IMR-90 (cell line): ENCODE measurements around the gene SPTLC1. TPM values are rescaled to one million over a fixed set of nuclear protein-coding genes. Genes with fewer than 3 reads are reported as not detected.
A peak's percentile ranks its signal among the peaks of the same experiment; 100 is the strongest.

Experiments
- ATAC-seq: fragments of 200-7000 bp; cut with Tn5 transposase; 2 replicates; pipeline ENCODE4 v1.9.1; 2020; ENCODE audit warnings: low read depth, mild to moderate bottlenecking, moderate library complexity
- BruUV-seq: library from RNA; stranded (reverse); fragments of 400-500 nt; replicated peaks from 2 replicates; lab custom pipeline; 2021; lab: Mats Ljungman, UMichigan
- CTCF ChIA-PET: fragments of 300-600 bp; formaldehyde crosslinking; extraction: SDS; loops from one replicate; lab custom pipeline; 2021; ENCODE audit warnings: antibody characterized with exemption; lab: Yijun Ruan, JAX
- POLR2A ChIA-PET: fragments of 300-600 bp; sonication (Branson Sonifier 250); formaldehyde crosslinking; loops from one replicate; lab custom pipeline; 2022; ENCODE audit warnings: antibody characterized with exemption; ENCODE audit not compliant: unreplicated experiment; lab: Charles Lee
- DNase-seq: peaks from one replicate; pipeline ENCODE4 v3.0.0; 2013
- H2AFZ ChIP-seq: replicated peaks from 2 replicates; pipeline ENCODE3; 2013; ENCODE audit warnings: low read length, mild to moderate bottlenecking; ENCODE audit not compliant: poor library complexity
- H2AK5ac ChIP-seq: 2 replicates; pipeline ENCODE4 v1.6.1; 2013; ENCODE audit warnings: low read depth, low read length, inconsistent platforms
- H2AK9ac ChIP-seq: replicated peaks from 2 replicates; pipeline ENCODE3; 2013; ENCODE audit warnings: mild to moderate bottlenecking, low read depth, low read length, moderate library complexity; ENCODE audit not compliant: poor library complexity
- H2BK120ac ChIP-seq: 2 replicates; pipeline ENCODE4 v1.6.1; 2013; ENCODE audit warnings: low read depth, low read length, inconsistent platforms
- H2BK15ac ChIP-seq: 3 replicates; pipeline ENCODE4 v1.6.1; 2013; ENCODE audit warnings: low read depth, low read length, inconsistent platforms
- H2BK20ac ChIP-seq: 2 replicates; pipeline ENCODE4 v1.6.1; 2013; ENCODE audit warnings: low read depth, mild to moderate bottlenecking, inconsistent platforms, low read length, moderate library complexity
- H2BK5ac ChIP-seq: 2 replicates; pipeline ENCODE4 v1.6.1; 2013; ENCODE audit warnings: mild to moderate bottlenecking, low read depth, low read length, inconsistent platforms; ENCODE audit not compliant: poor library complexity, severe bottlenecking
- H3K14ac ChIP-seq: replicated peaks from 2 replicates; pipeline ENCODE4 v1.6.1; 2013; ENCODE audit warnings: low read depth, low read length, inconsistent platforms
- H3K18ac ChIP-seq: 2 replicates; pipeline ENCODE4 v1.6.1; 2013; ENCODE audit warnings: low read depth, low read length, control low read depth
- H3K23ac ChIP-seq: 2 replicates; pipeline ENCODE4 v1.6.1; 2013; ENCODE audit warnings: low read depth, low read length, inconsistent platforms
- H3K27ac ChIP-seq: 2 replicates; pipeline ENCODE4 v1.5.1; 2013; ENCODE audit warnings: mild to moderate bottlenecking, control low read depth, low read length; ENCODE audit not compliant: insufficient read depth
- H3K27me3 ChIP-seq: 2 replicates; pipeline ENCODE4 v1.6.1; 2013; ENCODE audit warnings: low read length; ENCODE audit not compliant: control insufficient read depth, insufficient read depth
- H3K36me3 ChIP-seq: 2 replicates; pipeline ENCODE4 v1.6.1; 2013; ENCODE audit warnings: low read length, mixed read lengths; ENCODE audit not compliant: control insufficient read depth, insufficient read depth
- H3K4ac ChIP-seq: 2 replicates; pipeline ENCODE4 v1.6.1; 2013; ENCODE audit warnings: low read depth, low read length, inconsistent platforms
- H3K4me1 ChIP-seq: 2 replicates; pipeline ENCODE4 v1.6.1; 2013; ENCODE audit warnings: low read length, mixed read lengths; ENCODE audit not compliant: control insufficient read depth, insufficient read depth
- H3K4me2 ChIP-seq: 2 replicates; pipeline ENCODE4 v1.6.1; 2013; ENCODE audit warnings: low read depth, mild to moderate bottlenecking, control low read depth, low read length, moderate library complexity
- H3K4me3 ChIP-seq: 2 replicates; pipeline ENCODE4 v1.5.1; 2013; ENCODE audit warnings: low read depth, mild to moderate bottlenecking, control low read depth, low read length, moderate library complexity; ENCODE audit not compliant: insufficient read depth
- H3K56ac ChIP-seq: 2 replicates; pipeline ENCODE4 v1.6.1; 2013; ENCODE audit warnings: low read length, inconsistent platforms; ENCODE audit not compliant: insufficient read depth; ENCODE audit errors: extremely low read depth
- H3K79me1 ChIP-seq, 2 experiments: 2 replicates each; pipeline ENCODE4 v1.6.1; 2013; ENCODE audit warnings: low read length in 2 of 2, inconsistent platforms in 1 of 2, low read depth in 1 of 2
- H3K9ac ChIP-seq: 2 replicates; pipeline ENCODE4 v1.6.1; 2013; ENCODE audit warnings: low read depth, low read length, control low read depth
- H3K9me1 ChIP-seq: 2 replicates; pipeline ENCODE4 v1.6.1; 2013; ENCODE audit warnings: low read length, inconsistent platforms; ENCODE audit not compliant: insufficient read depth
- H3K9me3 ChIP-seq: 2 replicates; pipeline ENCODE4 v1.6.1; 2013; ENCODE audit warnings: low read length; ENCODE audit not compliant: control insufficient read depth, insufficient read depth
- H4K20me1 ChIP-seq: 2 replicates; pipeline ENCODE4 v1.6.1; 2013; ENCODE audit warnings: low read length, inconsistent platforms; ENCODE audit not compliant: insufficient read depth
- H4K5ac ChIP-seq: 2 replicates; pipeline ENCODE4 v1.6.1; 2013; ENCODE audit warnings: mild to moderate bottlenecking, low read depth, low read length, control low read depth
- H4K8ac ChIP-seq, 2 experiments: 2 replicates each; pipeline ENCODE4 v1.6.1; 2013; ENCODE audit warnings: low read depth in 2 of 2, low read length in 2 of 2, control low read depth in 1 of 2, inconsistent platforms in 1 of 2
- H4K91ac ChIP-seq: 2 replicates; pipeline ENCODE4 v1.6.1; 2013; ENCODE audit warnings: low read depth, low read length, inconsistent platforms; ENCODE audit not compliant: insufficient read depth
- BHLHE40 ChIP-seq: fragments of 150-350 bp; IDR thresholded peaks from 2 replicates; pipeline ENCODE4 v1.6.1; 2016; ENCODE audit warnings: mild to moderate bottlenecking, low read depth, low read length
- CEBPB ChIP-seq: IDR thresholded peaks from 2 replicates; pipeline ENCODE4 v1.6.1; 2012; ENCODE audit warnings: low read depth, low read length, improper control_type of control experiment
- CHD1 ChIP-seq: IDR thresholded peaks from 2 replicates; pipeline ENCODE4 v1.6.1; 2012; ENCODE audit warnings: low read depth, low read length, improper control_type of control experiment
- CTCF ChIP-seq: conservative IDR thresholded peaks from 2 replicates; pipeline ENCODE4 v1.5.1; 2012; ENCODE audit warnings: mild to moderate bottlenecking, low read depth, low read length, improper control_type of control experiment
- FOS ChIP-seq: fragments of 150-350 bp; IDR thresholded peaks from 2 replicates; pipeline ENCODE4 v1.6.1; 2016; ENCODE audit warnings: low read depth, low read length
- MAFK ChIP-seq: IDR thresholded peaks from 2 replicates; pipeline ENCODE4 v1.6.1; 2012; ENCODE audit warnings: low read depth, low read length, improper control_type of control experiment
- MAZ ChIP-seq: IDR thresholded peaks from 2 replicates; pipeline ENCODE4 v1.6.1; 2012; ENCODE audit warnings: low read depth, mild to moderate bottlenecking, low read length, improper control_type of control experiment, moderate library complexity, borderline replicate concordance
- MXI1 ChIP-seq: IDR thresholded peaks from 2 replicates; pipeline ENCODE4 v1.6.1; 2012; ENCODE audit warnings: low read depth, mild to moderate bottlenecking, low read length, moderate library complexity, borderline replicate concordance
- NFE2L2 ChIP-seq: fragments of 150-350 bp; IDR thresholded peaks from 2 replicates; pipeline ENCODE4 v1.6.1; 2016; ENCODE audit warnings: low read depth, mild to moderate bottlenecking, low read length
- POLR2A ChIP-seq: IDR thresholded peaks from 2 replicates; pipeline ENCODE4 v1.6.1; 2012; ENCODE audit warnings: mild to moderate bottlenecking, low read depth, low read length
- RAD21 ChIP-seq: IDR thresholded peaks from 2 replicates; pipeline ENCODE4 v1.6.1; 2012; ENCODE audit warnings: low read length, improper control_type of control experiment
- RCOR1 ChIP-seq: IDR thresholded peaks from 2 replicates; pipeline ENCODE4 v1.6.1; 2012; ENCODE audit warnings: mild to moderate bottlenecking, low read length, improper control_type of control experiment; ENCODE audit not compliant: insufficient replicate concordance
- RFX5 ChIP-seq: IDR thresholded peaks from 2 replicates; pipeline ENCODE4 v1.8.0; 2012; ENCODE audit warnings: low read depth, mild to moderate bottlenecking, low read length, moderate library complexity
- SMC3 ChIP-seq: fragments of 150-350 bp; IDR thresholded peaks from 2 replicates; pipeline ENCODE4 v1.6.1; 2016; ENCODE audit warnings: low read depth, mild to moderate bottlenecking, antibody characterized with exemption, low read length, moderate library complexity
- whole genome bisulfite sequencing, 2 experiments: methylation state at CpG; one replicate each; pipeline versions ENCODE4 v1.1.5 to v1.1.7; 2013; ENCODE audit warnings: missing lambda C conversion rate in 2 of 2; ENCODE audit not compliant: insufficient read length in 1 of 2; ENCODE audit errors: extremely low coverage in 2 of 2; 5-methylcytosine and 5-hydroxymethylcytosine counted together
- dilution Hi-C: fragments of 300-500 bp; cut with HindIII; formaldehyde crosslinking; loops from one replicate; pipeline ENCODE4 v1.14.3; 2018; ENCODE audit warnings: low sequenced_read_pairs; ENCODE audit not compliant: unreplicated experiment
- in situ Hi-C: fragments of 300-500 bp; cut with MboI; formaldehyde crosslinking; loops from 3 replicates; pipeline ENCODE4 v1.14.3; 2019; ENCODE audit warnings: low sequenced_read_pairs, inconsistent platforms, mixed read lengths
- intact Hi-C: fragments of 100-400 bp; cut with micrococcal nuclease; formaldehyde crosslinking; loops from 2 replicates; pipeline ENCODE4 v1.10.0; 2022
- polyA plus RNA-seq, 3 experiments: library from polyadenylated mRNA; depleted of rRNA; stranded (reverse); fragments of >200 nt; gene quantifications; 2 replicates each; pipeline ENCODE4 v1.2.3, GENCODE V29; 2012; ENCODE audit warnings: low replicate concordance in 1 of 3
- total RNA-seq: library from RNA; depleted of rRNA; stranded (reverse); fragments of >200 nt; gene quantifications from 2 replicates; pipeline ENCODE4 v1.2.3, GENCODE V29; 2012
- TF ChIP-seq, protein P1 (sequence below): fragments of 150-350 bp; IDR thresholded peaks from 2 replicates; pipeline ENCODE4 v1.6.1; 2017; ENCODE audit warnings: mild to moderate bottlenecking, antibody characterized with exemption, low read length, low read depth

The SPTLC1 gene
- total and polyA plus RNA-seq, 2 of the 4 experiments (the other 2 are of a cell fraction) = 65.7 to 92.7 TPM

DNA sequence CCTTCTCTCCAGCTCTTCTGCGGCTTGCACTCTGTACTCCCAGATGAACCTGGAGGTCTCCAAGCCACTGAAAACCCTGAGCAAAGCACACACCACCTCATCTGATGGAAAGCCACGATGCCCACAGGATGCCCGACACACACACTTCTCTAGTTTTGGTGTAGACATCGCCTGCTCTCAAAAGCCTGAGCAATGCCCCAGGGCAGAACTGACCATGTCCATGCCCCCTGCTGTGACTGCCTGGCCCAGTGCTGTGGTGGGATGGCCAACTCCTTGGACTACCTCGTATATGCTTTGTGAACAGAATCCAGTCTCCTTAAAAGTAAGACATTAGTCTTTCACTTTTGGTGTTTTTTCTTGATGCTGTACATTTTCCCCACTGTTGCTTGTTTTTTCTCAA is 81.2 kb downstream of the SPTLC1 start:
- CTCF ChIA-PET = interaction anchor here (1.0 kb wide), 2 partner anchors 66 to 300 kb away, joined by 3 to 4 read pairs; no protein-coding TSS in a partner anchor
- Histone ChIP-seq H2AFZ (no peak overlapping the region), H4K91ac (peak overlapping the region; percentile 25; the same call in 1 of the 2 replicates), H3K9me1 (peaks cover 35% of the 10 kb centered on the region), H3K56ac (no peak overlapping the region), H3K27ac (peak overlapping the region; percentile 92; the same call in 1 of the 2 replicates), H3K23ac (peak overlapping the region; percentile 42; the same call in 1 of the 2 replicates), H3K4ac (peak overlapping the region; percentile 84), H3K14ac (peak overlapping the region; percentile 37), H2BK120ac (peak overlapping the region; percentile 52; the same call in 1 of the 2 replicates), H2AK9ac (peak overlapping the region; percentile 58), H2BK20ac (peak overlapping the region; percentile 51; the same call in 1 of the 2 replicates), H2BK15ac (no peak overlapping the region), H2AK5ac (peak overlapping the region; percentile 86; the same call in 1 of the 2 replicates), H3K79me1 (peaks cover 0 to 30% of the 10 kb centered on the region in 2 experiments; a peak in 2 of 4 replicates), H3K27me3 (no peaks in the 10 kb centered on the region), H3K4me3 (no peak overlapping the region), H2BK5ac (peak overlapping the region; percentile 52), H3K36me3 (peaks cover 30% of the 10 kb centered on the region), H3K9ac (no peak overlapping the region; the same call in 1 of the 2 replicates), H3K4me2 (no peak overlapping the region), H3K9me3 (no peaks in the 10 kb centered on the region), H4K5ac (peak overlapping the region; percentile 51; the same call in 1 of the 2 replicates), H3K4me1 (peaks cover 25% of the 10 kb centered on the region), H3K18ac (peak overlapping the region; percentile 83; the same call in 1 of the 2 replicates), H4K20me1 (peaks cover 9% of the 10 kb centered on the region; the same call in 1 of the 2 replicates), H4K8ac (peak overlapping the region in 1 of 2 experiments; percentile 19; a peak in 1 of 4 replicates)
- intact Hi-C loops = loop anchor here (10.0 kb wide), 1 partner anchor 259 kb away; no protein-coding TSS in a partner anchor
- DNase-seq (no peak), ATAC-seq (no peak)
- 92% methylated on average over 2 of the region's 5 CpGs; no CpG with 5 or more reads in 1 of the 2 experiments for WGBS, 2 experiments
- BruUV-seq = no TSS peak
- TF ChIP-seq RFX5 = no peak
- no peak for TF ChIP-seq CTCF
- TF ChIP-seq POLR2A = no peak
- no peak for TF ChIP-seq CEBPB
- TF ChIP-seq NFE2L2 = no peak
- no peak for TF ChIP-seq MXI1
- TF ChIP-seq BHLHE40 = no peak
- TF ChIP-seq RCOR1 = no peak
- TF ChIP-seq MAZ = no peak
- no peak for TF ChIP-seq CHD1
- TF ChIP-seq FOS = no peak
- no peak for TF ChIP-seq MAFK
- no peak for TF ChIP-seq RAD21
- TF ChIP-seq, protein P1, sequence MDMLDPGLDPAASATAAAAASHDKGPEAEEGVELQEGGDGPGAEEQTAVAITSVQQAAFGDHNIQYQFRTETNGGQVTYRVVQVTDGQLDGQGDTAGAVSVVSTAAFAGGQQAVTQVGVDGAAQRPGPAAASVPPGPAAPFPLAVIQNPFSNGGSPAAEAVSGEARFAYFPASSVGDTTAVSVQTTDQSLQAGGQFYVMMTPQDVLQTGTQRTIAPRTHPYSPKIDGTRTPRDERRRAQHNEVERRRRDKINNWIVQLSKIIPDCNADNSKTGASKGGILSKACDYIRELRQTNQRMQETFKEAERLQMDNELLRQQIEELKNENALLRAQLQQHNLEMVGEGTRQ = no peak
- no peak for TF ChIP-seq SMC3
- dilution Hi-C loops = no loop called here
- in situ Hi-C loops = no loop called here
- POLR2A ChIA-PET = no interaction called here
